Measurements from ENCODE around the gene CCL26.
"Not testable (repeated sequence)": the region's sequence is repeated elsewhere in the genome, so short reads cannot be mapped to it uniquely, and the experiment has no call there.

DNA sequence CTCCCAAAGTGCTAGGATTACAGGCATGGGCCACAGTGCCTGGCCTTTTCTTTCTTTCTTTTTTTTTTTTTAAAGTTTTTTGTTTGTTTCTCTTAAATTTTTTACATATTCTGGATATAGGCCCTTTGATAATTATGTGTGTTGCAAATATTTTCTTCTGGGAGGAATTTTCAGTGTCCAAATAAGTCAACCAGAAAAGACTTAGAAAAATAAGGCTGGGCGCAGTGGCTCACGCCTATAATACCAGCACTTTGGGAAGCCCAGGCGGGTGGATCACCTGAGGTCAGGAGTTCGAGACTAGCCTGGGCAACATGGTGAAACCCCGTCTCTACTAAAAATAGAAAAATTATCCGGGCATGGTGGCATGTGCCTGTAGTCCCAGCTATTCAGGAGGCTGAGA lies 44.7 kb downstream of the CCL26 start:
- not testable (repeated sequence) for TF ChIP-seq EZH2 (IDR thresholded peaks at IDR 0.05; ENCODE audit: insufficient read depth, poor library complexity, severe bottlenecking); EZH2phosphoT487 (IDR thresholded peaks at IDR 0.05; ENCODE audit: insufficient read depth, low read depth)
